K562 (cell line): ENCODE results near the gene MYOCD.

Source experiments
- CEBPB ChIP-seq: fragments of 450-650 bp; IDR thresholded peaks from 2 replicates; pipeline ENCODE4 v1.6.1; 2016; ENCODE audit warnings: missing genetic modification characterization, missing compliant biosample characterization
- CREB3 ChIP-seq: fragments of 450-650 bp; conservative IDR thresholded peaks from 2 replicates; pipeline ENCODE4 v1.6.1; 2016; ENCODE audit warnings: missing genetic modification characterization, low read depth, mild to moderate bottlenecking, missing compliant biosample characterization, moderate library complexity
- PCBP2 ChIP-seq: fragments of 200-400 bp; formaldehyde crosslinking; IDR thresholded peaks from 2 replicates; pipeline ENCODE4 v1.6.1; 2018; ENCODE audit warnings: low read length, low read depth, mild to moderate bottlenecking, moderate library complexity; ENCODE audit not compliant: poor library complexity, severe bottlenecking
- ZFP36 ChIP-seq: fragments of 150-350 bp; IDR thresholded peaks from 2 replicates; pipeline ENCODE4 v1.6.1; 2018; ENCODE audit warnings: low read length, low read depth; ENCODE audit not compliant: partially characterized antibody
- ZNF395 ChIP-seq: fragments of 200-800 bp; sonication (Bioruptor generic); IDR thresholded peaks from 2 replicates; pipeline ENCODE4 v1.6.1; 2017; ENCODE audit warnings: missing genetic modification characterization, missing compliant biosample characterization

- TF ChIP-seq ZNF395 (CRISPR knock-in tag) (no peak), CREB3 (tag) (no peak), CEBPB (tag) (no peak), PCBP2 (no peak), ZFP36 (no peak)
These were observed 25.3 kb upstream of the MYOCD start for GRCh38 chr17:12640364-12640763.
